ENCODE data around the gene FOLR1.
"Not testable (repeated sequence)": the region's sequence is repeated elsewhere in the genome, so short reads cannot be mapped to it uniquely, and the experiment has no call there.

Gene FOLR1

DNA sequence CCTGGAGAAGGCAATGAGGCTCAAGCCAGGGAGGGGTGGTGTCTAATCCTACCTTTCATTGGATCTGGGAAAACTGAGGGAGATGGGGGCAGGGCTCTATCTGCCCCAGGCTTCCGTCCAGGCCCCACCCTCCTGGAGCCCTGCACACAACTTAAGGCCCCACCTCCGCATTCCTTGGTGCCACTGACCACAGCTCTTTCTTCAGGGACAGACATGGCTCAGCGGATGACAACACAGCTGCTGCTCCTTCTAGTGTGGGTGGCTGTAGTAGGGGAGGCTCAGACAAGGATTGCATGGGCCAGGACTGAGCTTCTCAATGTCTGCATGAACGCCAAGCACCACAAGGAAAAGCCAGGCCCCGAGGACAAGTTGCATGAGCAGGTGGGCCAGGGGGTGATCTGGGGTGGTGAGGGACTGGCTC lies at the start of gene FOLR1:
TSS of gene FOLR1 (plus strand) at position 180 of the 421 bp plus-strand sequence. CDS start at position 214, 34 bp downstream.
- no peak for DNase-seq

GRCh38 chr11:72142543-72142942 lies 49.4 kb upstream of the FOLR1 start:
- DNase-seq, result not testable (repeated sequence)

- DNase-seq, result no peak
Observed at GRCh38 chr11:72144807-72145565, 47.0 kb upstream of the FOLR1 start.

GRCh38 chr11:72146625-72147024 lies 45.3 kb upstream of the FOLR1 start:
- DNase-seq, result no peak

DNA sequence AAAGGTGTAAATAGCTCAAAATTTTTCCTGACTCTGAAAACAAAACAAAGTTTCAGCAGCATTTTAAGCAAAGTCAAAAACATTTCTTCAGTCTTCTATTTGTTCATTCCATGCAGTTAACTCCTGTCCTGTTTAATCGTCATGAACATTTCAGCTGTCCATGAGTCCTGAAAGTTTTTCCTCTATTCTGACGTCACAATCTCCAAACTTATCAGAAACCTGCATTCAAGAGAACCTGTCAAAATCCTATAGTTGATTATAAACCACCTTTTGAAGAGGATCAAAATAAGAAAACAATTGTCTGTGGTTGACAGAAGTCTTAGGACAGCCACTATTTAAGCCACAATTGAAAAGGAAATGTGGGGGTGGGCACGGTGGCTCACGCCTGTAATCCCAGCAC lies 41.1 kb upstream of the FOLR1 start:
- no peak for DNase-seq

- DNase-seq, result not testable (repeated sequence)
Observed at GRCh38 chr11:72153874-72154273, 38.1 kb upstream of the FOLR1 start.

DNA sequence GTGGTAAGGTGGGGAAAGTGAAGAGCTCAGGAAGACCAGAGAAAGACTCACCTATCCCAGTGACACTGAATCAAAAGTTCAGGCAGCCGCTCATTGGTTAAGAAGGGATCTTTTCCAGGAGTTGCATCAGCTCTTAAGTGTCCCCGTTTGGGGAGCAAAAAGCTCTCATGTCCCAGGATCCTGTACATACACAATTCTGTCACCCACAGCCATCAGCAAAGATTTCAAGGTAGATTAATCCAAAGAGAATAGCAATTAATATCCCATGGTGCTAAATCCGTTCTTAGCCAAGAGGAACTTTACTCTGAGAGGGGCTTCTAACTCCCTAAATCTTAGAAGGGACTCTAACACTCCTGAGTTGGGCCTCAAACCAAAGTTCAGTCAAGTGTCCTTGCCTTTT lies 37.1 kb upstream of the FOLR1 start:
- no peak for DNase-seq

- DNase-seq, result no peak
Observed at GRCh38 chr11:72155751-72156150, 36.2 kb upstream of the FOLR1 start.

DNA sequence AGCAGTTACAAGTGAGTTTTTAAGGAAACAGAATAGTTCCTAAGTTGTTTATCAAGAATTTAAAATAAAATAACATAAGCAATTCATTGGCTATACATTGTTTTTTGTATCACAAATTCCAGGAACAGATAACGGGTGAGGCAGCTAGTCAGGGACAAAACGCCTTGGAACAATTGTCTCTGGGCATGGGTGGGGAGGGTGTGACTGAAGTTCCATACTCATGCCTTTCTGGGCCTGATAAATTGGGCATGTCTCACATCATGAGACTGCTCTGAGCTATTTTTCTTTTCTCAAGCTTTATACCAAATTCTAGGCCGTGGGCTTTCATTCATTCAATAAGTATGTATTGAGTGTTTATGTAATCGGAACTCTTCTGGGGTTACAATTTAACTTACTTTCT lies 34.8 kb upstream of the FOLR1 start:
- DNase-seq, result no peak

GRCh38 chr11:72160319-72160718 lies 31.6 kb upstream of the FOLR1 start:
- DNase-seq, result no peak

GRCh38 chr11:72162891-72163492 lies 28.9 kb upstream of the FOLR1 start:
- DNase-seq, result no peak

DNA sequence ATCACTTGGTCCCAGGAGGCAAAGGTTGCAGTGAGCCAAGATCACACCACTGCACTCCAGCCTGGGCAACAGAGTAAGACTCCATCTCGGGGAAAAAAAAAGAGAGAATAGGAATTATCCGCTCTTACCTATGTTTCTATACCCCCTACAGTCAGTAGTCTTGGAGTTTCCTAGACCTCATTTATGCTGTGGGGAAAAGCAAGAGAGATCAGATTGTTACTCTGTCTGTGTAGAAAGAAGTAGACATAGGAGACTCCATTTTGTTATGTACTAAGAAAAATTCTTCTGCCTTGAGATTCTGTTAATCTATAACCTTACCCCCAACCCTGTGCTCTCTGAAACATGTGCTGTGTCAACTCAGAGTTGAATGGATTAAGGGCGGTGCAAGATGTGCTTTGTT lies 27.8 kb upstream of the FOLR1 start:
- DNase-seq, result not testable (repeated sequence)

GRCh38 chr11:72169046-72169555 lies 22.8 kb upstream of the FOLR1 start:
- not testable (repeated sequence) for DNase-seq

- not testable (repeated sequence) for DNase-seq
Observed at GRCh38 chr11:72169754-72170153, 22.2 kb upstream of the FOLR1 start.

- not testable (repeated sequence) for DNase-seq
Observed at GRCh38 chr11:72172043-72172442, 19.9 kb upstream of the FOLR1 start.

DNA sequence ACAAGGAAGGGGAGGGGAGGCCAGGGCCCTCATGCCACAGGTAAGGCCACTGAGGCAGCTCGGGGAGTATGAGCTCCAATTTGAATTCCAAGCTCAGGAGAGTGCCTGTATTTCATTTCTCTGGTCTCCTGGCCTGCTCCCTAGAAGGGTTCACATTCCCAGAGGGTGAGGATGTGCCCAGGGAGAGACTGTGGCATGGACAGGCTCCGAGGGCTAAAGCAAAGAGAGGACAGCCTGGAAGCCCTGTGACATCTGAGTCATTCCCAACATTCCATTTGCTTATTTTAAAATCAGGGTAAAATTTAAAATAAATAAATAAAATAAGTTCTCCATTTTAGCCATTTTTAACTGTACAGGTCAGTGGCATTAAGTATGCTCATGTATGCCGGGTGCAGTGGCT lies 18.6 kb upstream of the FOLR1 start:
- DNase-seq, result no peak

- DNase-seq, result no peak
Observed at GRCh38 chr11:72174302-72175070, 17.5 kb upstream of the FOLR1 start.

GRCh38 chr11:72177656-72178055 lies 14.3 kb upstream of the FOLR1 start:
- no peak for DNase-seq

DNA sequence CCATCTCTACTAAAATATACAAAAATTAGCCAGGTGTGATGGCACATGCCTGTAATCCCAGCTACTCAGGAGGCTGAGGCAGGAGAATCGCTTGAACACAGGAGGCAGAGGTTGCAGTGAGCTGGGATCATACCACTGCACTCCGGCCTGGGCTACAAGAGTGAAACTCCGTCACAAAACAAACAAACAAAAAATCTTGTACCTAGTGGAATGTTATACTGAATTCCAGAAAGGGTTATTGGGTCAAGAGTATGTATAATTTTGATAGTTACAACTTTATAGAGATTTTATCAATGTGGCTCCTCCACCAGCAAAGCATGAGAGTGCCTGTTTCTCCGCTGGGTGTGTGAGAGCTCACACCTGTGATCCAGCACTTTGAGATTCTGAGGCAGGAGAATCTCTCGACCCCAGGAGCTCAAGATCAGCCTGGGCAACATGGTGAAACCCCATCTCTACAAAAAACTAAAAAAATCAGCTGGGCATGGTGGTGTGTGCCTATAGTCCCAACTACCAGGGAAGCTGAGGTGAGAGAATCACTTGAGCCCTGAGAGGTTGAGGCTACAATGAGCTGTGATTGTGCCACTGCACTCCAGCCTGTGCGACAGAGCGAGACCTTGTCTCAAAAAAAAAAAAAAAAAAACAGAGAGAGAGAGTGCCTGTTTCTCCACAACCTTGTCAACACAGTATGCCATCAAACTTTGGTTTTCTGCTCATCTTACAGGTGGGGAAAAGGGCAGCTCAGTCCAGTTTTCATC lies 12.7 kb upstream of the FOLR1 start:
- DNase-seq, result no peak

GRCh38 chr11:72179804-72180396 lies 12.0 kb upstream of the FOLR1 start:
- no peak for DNase-seq

GRCh38 chr11:72180892-72181552 lies 10.9 kb upstream of the FOLR1 start:
- not testable (repeated sequence) for DNase-seq

- DNase-seq, result not testable (repeated sequence)
Observed at GRCh38 chr11:72181553-72181958, 10.4 kb upstream of the FOLR1 start.
